Prostate gland (tissue), 2 donors: Measurements from ENCODE around the gene SAXO2.
"Not testable (repeated sequence)": the region's sequence is repeated elsewhere in the genome, so short reads cannot be mapped to it uniquely, and the experiment has no call there.

Experiments
- POLR2A ChIP-seq: fragments of 450-650 bp; IDR thresholded peaks from one replicate; pipeline ENCODE4 v1.6.1; 2016; ENCODE audit warnings: antibody characterized with exemption, mild to moderate bottlenecking
- TF ChIP-seq, protein P1 (sequence below), 4 experiments: fragments of 200-600 bp in 2 of 4; fragments of 450-650 bp in 2 of 4; sonication (generic) in 2 of 4; IDR thresholded peaks; 1 replicate in 3 of 4; 2 replicates in 1 of 4; pipeline ENCODE4 v1.5.1; 2016 to 2019; ENCODE audit warnings: antibody characterized with exemption in 4 of 4, mild to moderate bottlenecking in 2 of 4, moderate library complexity in 2 of 4

- TF ChIP-seq, protein P1, sequence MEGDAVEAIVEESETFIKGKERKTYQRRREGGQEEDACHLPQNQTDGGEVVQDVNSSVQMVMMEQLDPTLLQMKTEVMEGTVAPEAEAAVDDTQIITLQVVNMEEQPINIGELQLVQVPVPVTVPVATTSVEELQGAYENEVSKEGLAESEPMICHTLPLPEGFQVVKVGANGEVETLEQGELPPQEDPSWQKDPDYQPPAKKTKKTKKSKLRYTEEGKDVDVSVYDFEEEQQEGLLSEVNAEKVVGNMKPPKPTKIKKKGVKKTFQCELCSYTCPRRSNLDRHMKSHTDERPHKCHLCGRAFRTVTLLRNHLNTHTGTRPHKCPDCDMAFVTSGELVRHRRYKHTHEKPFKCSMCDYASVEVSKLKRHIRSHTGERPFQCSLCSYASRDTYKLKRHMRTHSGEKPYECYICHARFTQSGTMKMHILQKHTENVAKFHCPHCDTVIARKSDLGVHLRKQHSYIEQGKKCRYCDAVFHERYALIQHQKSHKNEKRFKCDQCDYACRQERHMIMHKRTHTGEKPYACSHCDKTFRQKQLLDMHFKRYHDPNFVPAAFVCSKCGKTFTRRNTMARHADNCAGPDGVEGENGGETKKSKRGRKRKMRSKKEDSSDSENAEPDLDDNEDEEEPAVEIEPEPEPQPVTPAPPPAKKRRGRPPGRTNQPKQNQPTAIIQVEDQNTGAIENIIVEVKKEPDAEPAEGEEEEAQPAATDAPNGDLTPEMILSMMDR (IDR thresholded peaks at IDR 0.05): not testable (repeated sequence)
- not testable (repeated sequence) for TF ChIP-seq POLR2A
Measured at GRCh38 chr15:82322488-82322887, 59.9 kb downstream of the SAXO2 start.
